Vagina (tissue), 2 donors: Measurements from ENCODE around the gene PHRF1.

ENCODE experiments used
- CTCF ChIP-seq, 3 experiments: fragments of 450-650 bp in 2 of 3; fragments of 200-600 bp in 1 of 3; sonication (generic) in 1 of 3; IDR thresholded peaks; one replicate each; pipeline ENCODE4 v1.5.1; 2017 to 2019; ENCODE audit warnings: antibody characterized with exemption in 3 of 3, mild to moderate bottlenecking in 2 of 3, moderate library complexity in 2 of 3
- POLR2A ChIP-seq, 2 donors: fragments of 450-650 bp; IDR thresholded peaks; one replicate each; pipeline ENCODE4 v1.6.1; 2017; ENCODE audit warnings: antibody characterized with exemption in 2 of 2, mild to moderate bottlenecking in 2 of 2, moderate library complexity in 2 of 2
- POLR2AphosphoS5 ChIP-seq, 2 donors: sonication (generic); formaldehyde crosslinking; IDR thresholded peaks; one replicate each; pipeline ENCODE4 v1.9.0; 2017; ENCODE audit warnings: antibody characterized with exemption in 2 of 2, mild to moderate bottlenecking in 2 of 2, low read depth in 1 of 2; ENCODE audit not compliant: insufficient read depth in 1 of 2

- no peak for TF ChIP-seq CTCF (IDR thresholded peaks at IDR 0.05)
- no peak for TF ChIP-seq POLR2AphosphoS5 (IDR thresholded peaks at IDR 0.05; ENCODE audit: insufficient read depth in 1 of 2, low read depth in 1 of 2)
- TF ChIP-seq POLR2A (IDR thresholded peaks at IDR 0.05) = no peak
Observed at GRCh38 chr11:650482-650881, 74.2 kb downstream of the PHRF1 start.
